ENCODE measurements around the gene CMTR2.

DNA sequence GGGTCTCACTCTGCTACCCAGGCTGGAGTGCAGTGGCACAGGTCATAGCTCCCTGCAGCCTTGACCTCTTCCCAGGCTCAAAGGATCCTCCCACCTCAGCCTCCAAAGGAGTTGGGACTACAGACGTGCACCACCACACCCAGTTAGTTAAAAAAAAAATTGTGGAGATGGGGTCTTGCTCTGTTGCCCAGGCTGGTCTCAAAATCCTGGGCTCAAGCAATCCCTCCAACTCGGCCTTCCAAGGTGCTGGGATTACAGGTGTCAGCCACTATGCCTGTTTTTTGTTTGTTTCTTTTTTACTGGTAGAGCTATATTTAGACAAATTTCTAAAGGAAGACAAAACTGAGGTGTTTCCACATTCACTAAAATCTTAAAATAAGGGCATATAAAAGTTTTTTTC, 1.7 kb downstream of the CMTR2 start:
- TF ChIP-seq, protein P1, sequence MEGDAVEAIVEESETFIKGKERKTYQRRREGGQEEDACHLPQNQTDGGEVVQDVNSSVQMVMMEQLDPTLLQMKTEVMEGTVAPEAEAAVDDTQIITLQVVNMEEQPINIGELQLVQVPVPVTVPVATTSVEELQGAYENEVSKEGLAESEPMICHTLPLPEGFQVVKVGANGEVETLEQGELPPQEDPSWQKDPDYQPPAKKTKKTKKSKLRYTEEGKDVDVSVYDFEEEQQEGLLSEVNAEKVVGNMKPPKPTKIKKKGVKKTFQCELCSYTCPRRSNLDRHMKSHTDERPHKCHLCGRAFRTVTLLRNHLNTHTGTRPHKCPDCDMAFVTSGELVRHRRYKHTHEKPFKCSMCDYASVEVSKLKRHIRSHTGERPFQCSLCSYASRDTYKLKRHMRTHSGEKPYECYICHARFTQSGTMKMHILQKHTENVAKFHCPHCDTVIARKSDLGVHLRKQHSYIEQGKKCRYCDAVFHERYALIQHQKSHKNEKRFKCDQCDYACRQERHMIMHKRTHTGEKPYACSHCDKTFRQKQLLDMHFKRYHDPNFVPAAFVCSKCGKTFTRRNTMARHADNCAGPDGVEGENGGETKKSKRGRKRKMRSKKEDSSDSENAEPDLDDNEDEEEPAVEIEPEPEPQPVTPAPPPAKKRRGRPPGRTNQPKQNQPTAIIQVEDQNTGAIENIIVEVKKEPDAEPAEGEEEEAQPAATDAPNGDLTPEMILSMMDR (IDR thresholded peaks at IDR 0.05): no peak
- TF ChIP-seq TCF7 (CRISPR knock-in tag; IDR thresholded peaks at IDR 0.05; ENCODE audit: low read depth) (no peak), FOXP1 (CRISPR knock-in tag; IDR thresholded peaks at IDR 0.05; ENCODE audit: borderline replicate concordance) (no peak), ZNF232 (CRISPR knock-in tag; IDR thresholded peaks at IDR 0.05) (no peak), TEAD4 (CRISPR knock-in tag; IDR thresholded peaks at IDR 0.05) (no peak), KAT7 (CRISPR knock-in tag; IDR thresholded peaks at IDR 0.05; ENCODE audit: borderline replicate concordance) (no peak)
- TF ChIP-seq, protein P2, sequence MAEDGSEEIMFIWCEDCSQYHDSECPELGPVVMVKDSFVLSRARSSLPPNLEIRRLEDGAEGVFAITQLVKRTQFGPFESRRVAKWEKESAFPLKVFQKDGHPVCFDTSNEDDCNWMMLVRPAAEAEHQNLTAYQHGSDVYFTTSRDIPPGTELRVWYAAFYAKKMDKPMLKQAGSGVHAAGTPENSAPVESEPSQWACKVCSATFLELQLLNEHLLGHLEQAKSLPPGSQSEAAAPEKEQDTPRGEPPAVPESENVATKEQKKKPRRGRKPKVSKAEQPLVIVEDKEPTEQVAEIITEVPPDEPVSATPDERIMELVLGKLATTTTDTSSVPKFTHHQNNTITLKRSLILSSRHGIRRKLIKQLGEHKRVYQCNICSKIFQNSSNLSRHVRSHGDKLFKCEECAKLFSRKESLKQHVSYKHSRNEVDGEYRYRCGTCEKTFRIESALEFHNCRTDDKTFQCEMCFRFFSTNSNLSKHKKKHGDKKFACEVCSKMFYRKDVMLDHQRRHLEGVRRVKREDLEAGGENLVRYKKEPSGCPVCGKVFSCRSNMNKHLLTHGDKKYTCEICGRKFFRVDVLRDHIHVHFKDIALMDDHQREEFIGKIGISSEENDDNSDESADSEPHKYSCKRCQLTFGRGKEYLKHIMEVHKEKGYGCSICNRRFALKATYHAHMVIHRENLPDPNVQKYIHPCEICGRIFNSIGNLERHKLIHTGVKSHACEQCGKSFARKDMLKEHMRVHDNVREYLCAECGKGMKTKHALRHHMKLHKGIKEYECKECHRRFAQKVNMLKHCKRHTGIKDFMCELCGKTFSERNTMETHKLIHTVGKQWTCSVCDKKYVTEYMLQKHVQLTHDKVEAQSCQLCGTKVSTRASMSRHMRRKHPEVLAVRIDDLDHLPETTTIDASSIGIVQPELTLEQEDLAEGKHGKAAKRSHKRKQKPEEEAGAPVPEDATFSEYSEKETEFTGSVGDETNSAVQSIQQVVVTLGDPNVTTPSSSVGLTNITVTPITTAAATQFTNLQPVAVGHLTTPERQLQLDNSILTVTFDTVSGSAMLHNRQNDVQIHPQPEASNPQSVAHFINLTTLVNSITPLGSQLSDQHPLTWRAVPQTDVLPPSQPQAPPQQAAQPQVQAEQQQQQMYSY (CRISPR knock-in tag; IDR thresholded peaks at IDR 0.05): no peak
- TF ChIP-seq, protein P3, sequence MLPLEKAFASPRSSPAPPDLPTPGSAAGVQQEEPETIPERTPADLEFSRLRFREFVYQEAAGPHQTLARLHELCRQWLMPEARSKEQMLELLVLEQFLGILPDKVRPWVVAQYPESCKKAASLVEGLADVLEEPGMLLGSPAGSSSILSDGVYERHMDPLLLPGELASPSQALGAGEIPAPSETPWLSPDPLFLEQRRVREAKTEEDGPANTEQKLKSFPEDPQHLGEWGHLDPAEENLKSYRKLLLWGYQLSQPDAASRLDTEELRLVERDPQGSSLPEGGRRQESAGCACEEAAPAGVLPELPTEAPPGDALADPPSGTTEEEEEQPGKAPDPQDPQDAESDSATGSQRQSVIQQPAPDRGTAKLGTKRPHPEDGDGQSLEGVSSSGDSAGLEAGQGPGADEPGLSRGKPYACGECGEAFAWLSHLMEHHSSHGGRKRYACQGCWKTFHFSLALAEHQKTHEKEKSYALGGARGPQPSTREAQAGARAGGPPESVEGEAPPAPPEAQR (CRISPR knock-in tag; IDR thresholded peaks at IDR 0.05): no peak
- TF ChIP-seq, protein P4, sequence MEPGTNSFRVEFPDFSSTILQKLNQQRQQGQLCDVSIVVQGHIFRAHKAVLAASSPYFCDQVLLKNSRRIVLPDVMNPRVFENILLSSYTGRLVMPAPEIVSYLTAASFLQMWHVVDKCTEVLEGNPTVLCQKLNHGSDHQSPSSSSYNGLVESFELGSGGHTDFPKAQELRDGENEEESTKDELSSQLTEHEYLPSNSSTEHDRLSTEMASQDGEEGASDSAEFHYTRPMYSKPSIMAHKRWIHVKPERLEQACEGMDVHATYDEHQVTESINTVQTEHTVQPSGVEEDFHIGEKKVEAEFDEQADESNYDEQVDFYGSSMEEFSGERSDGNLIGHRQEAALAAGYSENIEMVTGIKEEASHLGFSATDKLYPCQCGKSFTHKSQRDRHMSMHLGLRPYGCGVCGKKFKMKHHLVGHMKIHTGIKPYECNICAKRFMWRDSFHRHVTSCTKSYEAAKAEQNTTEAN (CRISPR knock-in tag; IDR thresholded peaks at IDR 0.05): no peak
- TF ChIP-seq, protein P5, sequence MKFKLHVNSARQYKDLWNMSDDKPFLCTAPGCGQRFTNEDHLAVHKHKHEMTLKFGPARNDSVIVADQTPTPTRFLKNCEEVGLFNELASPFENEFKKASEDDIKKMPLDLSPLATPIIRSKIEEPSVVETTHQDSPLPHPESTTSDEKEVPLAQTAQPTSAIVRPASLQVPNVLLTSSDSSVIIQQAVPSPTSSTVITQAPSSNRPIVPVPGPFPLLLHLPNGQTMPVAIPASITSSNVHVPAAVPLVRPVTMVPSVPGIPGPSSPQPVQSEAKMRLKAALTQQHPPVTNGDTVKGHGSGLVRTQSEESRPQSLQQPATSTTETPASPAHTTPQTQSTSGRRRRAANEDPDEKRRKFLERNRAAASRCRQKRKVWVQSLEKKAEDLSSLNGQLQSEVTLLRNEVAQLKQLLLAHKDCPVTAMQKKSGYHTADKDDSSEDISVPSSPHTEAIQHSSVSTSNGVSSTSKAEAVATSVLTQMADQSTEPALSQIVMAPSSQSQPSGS (CRISPR knock-in tag; IDR thresholded peaks at IDR 0.05; ENCODE audit: borderline replicate concordance, low read depth): no peak
- TF ChIP-seq, protein P6, sequence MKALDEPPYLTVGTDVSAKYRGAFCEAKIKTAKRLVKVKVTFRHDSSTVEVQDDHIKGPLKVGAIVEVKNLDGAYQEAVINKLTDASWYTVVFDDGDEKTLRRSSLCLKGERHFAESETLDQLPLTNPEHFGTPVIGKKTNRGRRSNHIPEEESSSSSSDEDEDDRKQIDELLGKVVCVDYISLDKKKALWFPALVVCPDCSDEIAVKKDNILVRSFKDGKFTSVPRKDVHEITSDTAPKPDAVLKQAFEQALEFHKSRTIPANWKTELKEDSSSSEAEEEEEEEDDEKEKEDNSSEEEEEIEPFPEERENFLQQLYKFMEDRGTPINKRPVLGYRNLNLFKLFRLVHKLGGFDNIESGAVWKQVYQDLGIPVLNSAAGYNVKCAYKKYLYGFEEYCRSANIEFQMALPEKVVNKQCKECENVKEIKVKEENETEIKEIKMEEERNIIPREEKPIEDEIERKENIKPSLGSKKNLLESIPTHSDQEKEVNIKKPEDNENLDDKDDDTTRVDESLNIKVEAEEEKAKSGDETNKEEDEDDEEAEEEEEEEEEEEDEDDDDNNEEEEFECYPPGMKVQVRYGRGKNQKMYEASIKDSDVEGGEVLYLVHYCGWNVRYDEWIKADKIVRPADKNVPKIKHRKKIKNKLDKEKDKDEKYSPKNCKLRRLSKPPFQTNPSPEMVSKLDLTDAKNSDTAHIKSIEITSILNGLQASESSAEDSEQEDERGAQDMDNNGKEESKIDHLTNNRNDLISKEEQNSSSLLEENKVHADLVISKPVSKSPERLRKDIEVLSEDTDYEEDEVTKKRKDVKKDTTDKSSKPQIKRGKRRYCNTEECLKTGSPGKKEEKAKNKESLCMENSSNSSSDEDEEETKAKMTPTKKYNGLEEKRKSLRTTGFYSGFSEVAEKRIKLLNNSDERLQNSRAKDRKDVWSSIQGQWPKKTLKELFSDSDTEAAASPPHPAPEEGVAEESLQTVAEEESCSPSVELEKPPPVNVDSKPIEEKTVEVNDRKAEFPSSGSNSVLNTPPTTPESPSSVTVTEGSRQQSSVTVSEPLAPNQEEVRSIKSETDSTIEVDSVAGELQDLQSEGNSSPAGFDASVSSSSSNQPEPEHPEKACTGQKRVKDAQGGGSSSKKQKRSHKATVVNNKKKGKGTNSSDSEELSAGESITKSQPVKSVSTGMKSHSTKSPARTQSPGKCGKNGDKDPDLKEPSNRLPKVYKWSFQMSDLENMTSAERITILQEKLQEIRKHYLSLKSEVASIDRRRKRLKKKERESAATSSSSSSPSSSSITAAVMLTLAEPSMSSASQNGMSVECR (CRISPR knock-in tag; IDR thresholded peaks at IDR 0.05; ENCODE audit: borderline replicate concordance): no peak

Measured in WTC11 (cell line).